Kidney (tissue), 14 donors: Measurements from ENCODE around the gene DDX39A. TPM values are rescaled to one million over a fixed set of nuclear protein-coding genes. Genes with fewer than 3 reads are reported as not detected.

Experiments used
- DNase-seq, 5 donors: peaks; one replicate each; pipeline ENCODE4 v3.0.0-alpha.2; 2013 to 2020
- FAIRE-seq: peaks from 2 replicates; lab custom pipeline; 2012; peaks lifted over from hg19 to GRCh38; lab: Jason Lieb, UNC
- H3K27ac ChIP-seq, 2 donors: one replicate each; pipeline ENCODE4 v1.7.0; 2013; ENCODE audit warnings: low read depth in 2 of 2, low read length in 2 of 2, inconsistent platforms in 1 of 2
- H3K27me3 ChIP-seq: one replicate; pipeline ENCODE4 v1.7.1; 2013; ENCODE audit warnings: low read length, inconsistent platforms; ENCODE audit not compliant: control insufficient read depth, insufficient read depth
- H3K36me3 ChIP-seq, 3 donors: one replicate each; pipeline versions ENCODE4 v1.7.0 to v1.7.1; 2013; ENCODE audit warnings: low read length in 3 of 3, control low read depth in 1 of 3, inconsistent platforms in 1 of 3; ENCODE audit not compliant: insufficient read depth in 3 of 3, control insufficient read depth in 2 of 3
- H3K4me1 ChIP-seq, 3 donors: one replicate each; pipeline versions ENCODE4 v1.7.0 to v1.7.1; 2013; ENCODE audit warnings: low read length in 3 of 3, inconsistent platforms in 1 of 3, low read depth in 1 of 3; ENCODE audit not compliant: control insufficient read depth in 2 of 3, insufficient read depth in 2 of 3
- H3K4me3 ChIP-seq, 3 donors: one replicate each; pipeline versions ENCODE4 v1.7.0 to v1.8.1; 2013; ENCODE audit warnings: low read length in 3 of 3, control low read depth in 1 of 3, inconsistent platforms in 1 of 3
- H3K9ac ChIP-seq, 3 donors: one replicate each; pipeline versions ENCODE4 v1.7.0 to v1.7.1; 2013; ENCODE audit warnings: low read length in 3 of 3, control low read depth in 1 of 3, inconsistent platforms in 1 of 3
- H3K9me3 ChIP-seq, 3 donors: one replicate each; pipeline versions ENCODE4 v1.7.0 to v1.7.1; 2013; ENCODE audit warnings: low read length in 3 of 3, control low read depth in 1 of 3, inconsistent platforms in 1 of 3; ENCODE audit not compliant: control insufficient read depth in 2 of 3, insufficient read depth in 1 of 3
- CTCF ChIP-seq: IDR thresholded peaks from 3 replicates; pipeline ENCODE4 v1.5.1; 2012; ENCODE audit warnings: mild to moderate bottlenecking, moderate library complexity, borderline replicate concordance; ENCODE audit not compliant: insufficient read depth; ENCODE audit errors: extremely low read depth
- intact Hi-C: fragments of 100-400 bp; cut with DNase I; formaldehyde crosslinking; loops from one replicate; pipeline ENCODE4 v1.11.1; 2022
- polyA plus RNA-seq: library from polyadenylated mRNA; stranded (reverse); fragments of 350-450 nt; fragmentation: Illumina TruSeq; extraction: RNeasy Lipid Tissue Mini Kit (QIAGEN cat#74804); gene quantifications from one replicate; pipeline ENCODE4 v1.2.3, GENCODE V29; 2014; ENCODE audit warnings: low read depth, low replicate concordance; ENCODE audit not compliant: insufficient read depth
- total RNA-seq: library from RNA; stranded (reverse); fragmentation: NEBNext Ultra II Directional; extraction: Animal tissue kit (Norgen Biotek cat#: 25700); gene quantifications from one replicate; pipeline ENCODE4 v1.2.1, GENCODE V29; 2021
- donor health status: control.
- donor health status: control.
- donor health status: control.
- donor health status: control.
- donor health status: control.
- donor health status: DM: yes; HTN: yes; CAD: no.
- donor health status: Normal renal cell carcinoma (clear cell type).

The DDX39A gene
- total and polyA plus RNA-seq, 2 donors from 2014 or later, result 35.6 to 53.8 TPM

- H3K36me3 ChIP-seq, result peaks cover 5 to 37% (median 18%) of the 10 kb centered on the region in 3 donors
- intact Hi-C loops, result no loop called here
- TF ChIP-seq CTCF, result no peak
- no peak overlapping the region for H3K4me3 ChIP-seq
- FAIRE-seq (no peak), DNase-seq (no peak)
- no peaks in the 10 kb centered on the region for H3K27me3 ChIP-seq
- H3K4me1 ChIP-seq, result peaks cover 0 to 10% (median 0%) of the 10 kb centered on the region in 3 donors
- H3K27ac ChIP-seq, result no peak overlapping the region
- H3K9me3 ChIP-seq, result no peaks in the 10 kb centered on the region
- no peak overlapping the region for H3K9ac ChIP-seq
Measured at GRCh38 chr19:14408491-14409145, 10.5 kb downstream of the DDX39A start.

GRCh38 chr19:14407605-14408484, 11.3 kb downstream of the DDX39A start:
- DNase-seq (no peak), FAIRE-seq (no peak)
- intact Hi-C loops, result no loop called here
- Histone ChIP-seq H3K27ac (no peak overlapping the region), H3K4me1 (peaks cover 0 to 6% (median 0%) of the 10 kb centered on the region in 3 donors), H3K4me3 (no peak overlapping the region), H3K36me3 (peaks cover 5 to 37% (median 18%) of the 10 kb centered on the region in 3 donors), H3K27me3 (no peaks in the 10 kb centered on the region), H3K9ac (no peak overlapping the region), H3K9me3 (no peaks in the 10 kb centered on the region)
- TF ChIP-seq CTCF, result no peak

GRCh38 chr19:14406645-14407401, 12.3 kb downstream of the DDX39A start:
- no peaks in the 10 kb centered on the region for H3K27me3 ChIP-seq
- FAIRE-seq (no peak), DNase-seq (no peak)
- no peaks in the 10 kb centered on the region for H3K9me3 ChIP-seq
- no peak overlapping the region for H3K9ac ChIP-seq
- intact Hi-C loops, result no loop called here
- no peak overlapping the region for H3K27ac ChIP-seq
- H3K36me3 ChIP-seq, result peaks cover 2 to 27% (median 16%) of the 10 kb centered on the region in 3 donors
- no peak for TF ChIP-seq CTCF
- peaks cover 0 to 6% (median 0%) of the 10 kb centered on the region in 3 donors for H3K4me1 ChIP-seq
- H3K4me3 ChIP-seq, result no peak overlapping the region
